Measurements from ENCODE around the gene CFAP69.
"Not testable (repeated sequence)": the region's sequence is repeated elsewhere in the genome, so short reads cannot be mapped to it uniquely, and the experiment has no call there.

CFAP69 gene

DNA sequence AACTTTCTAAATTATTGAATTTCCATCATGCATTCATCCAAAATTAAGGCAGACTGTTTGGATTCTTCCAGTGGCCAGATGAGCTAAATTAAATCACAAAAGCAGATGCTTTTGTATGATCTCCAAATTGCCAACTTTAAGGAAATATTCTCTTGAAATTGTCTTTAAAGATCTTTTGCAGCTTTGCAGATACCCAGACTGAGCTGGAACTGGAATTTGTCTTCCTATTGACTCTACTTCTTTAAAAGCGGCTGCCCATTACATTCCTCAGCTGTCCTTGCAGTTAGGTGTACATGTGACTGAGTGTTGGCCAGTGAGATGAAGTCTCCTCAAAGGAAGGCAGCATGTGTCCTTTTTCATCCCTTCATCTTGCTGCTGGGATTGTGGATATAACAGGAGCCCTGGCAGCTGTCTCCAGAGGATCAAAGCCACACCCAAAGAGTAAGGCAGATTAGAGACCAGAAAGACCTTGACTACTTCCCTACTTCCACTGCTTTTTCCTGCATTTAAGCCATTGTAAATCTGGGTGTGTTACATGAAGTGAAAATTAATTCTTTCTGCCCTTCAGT lies 8.2 kb upstream of the CFAP69 start:
- no peak for DNase-seq

DNA sequence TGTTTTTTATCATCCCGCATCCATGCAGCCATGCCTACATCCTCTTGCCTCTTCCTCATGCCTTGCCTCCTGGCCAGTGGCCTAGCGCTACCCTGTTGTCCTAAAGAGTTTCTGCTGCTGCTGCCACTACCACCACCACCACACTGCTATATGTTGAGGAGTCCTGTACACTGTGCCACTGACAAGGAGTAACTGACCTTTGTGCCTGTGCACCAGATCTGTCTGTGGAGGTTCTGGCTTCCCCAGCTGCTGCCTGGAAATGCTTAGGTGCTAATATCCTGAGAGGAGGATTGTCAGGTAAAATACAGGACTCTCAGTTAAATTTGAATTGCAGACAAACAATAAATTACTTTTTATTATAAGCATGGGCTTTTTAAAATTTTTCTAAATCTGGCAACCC lies 7.0 kb upstream of the CFAP69 start:
- DNase-seq = no peak

DNA sequence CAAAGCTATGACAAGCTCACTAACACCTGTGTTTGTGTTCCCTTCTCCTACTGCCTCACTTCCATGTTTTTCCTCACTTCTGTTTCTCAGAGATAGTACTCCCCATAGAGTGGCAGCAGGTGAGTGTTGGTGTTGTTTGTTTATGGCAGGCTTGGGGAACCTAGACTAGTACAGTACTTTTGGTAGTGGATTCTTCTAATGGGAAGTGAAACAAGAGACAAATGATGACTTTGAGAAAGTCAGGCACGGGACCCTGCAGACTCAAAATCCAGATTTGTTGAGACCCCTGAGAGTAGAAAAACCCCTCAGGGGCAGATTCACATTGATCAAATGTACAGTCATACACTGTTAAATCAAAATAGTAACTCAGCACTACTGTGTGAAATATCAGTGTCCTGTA lies 6.4 kb upstream of the CFAP69 start:
- DNase-seq = no peak

DNA sequence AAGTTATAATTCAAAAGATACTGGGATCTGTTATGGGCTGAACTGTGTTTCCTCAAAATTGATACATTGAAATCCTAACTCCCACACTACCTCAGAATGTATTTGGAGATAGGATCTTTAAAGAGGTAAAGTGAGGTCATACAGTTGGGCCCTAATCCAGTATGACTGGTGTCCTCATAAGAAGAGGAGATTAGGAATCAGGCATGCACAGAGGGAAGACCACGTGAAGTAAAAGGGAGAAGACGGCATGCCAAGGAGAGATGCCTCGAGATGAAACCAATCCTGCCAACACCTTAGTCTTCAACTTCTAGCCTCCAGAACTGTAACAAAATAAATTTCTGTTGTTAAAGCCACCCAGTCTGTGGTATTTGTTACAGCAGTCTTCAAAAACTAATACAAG lies 5.9 kb upstream of the CFAP69 start:
- DNase-seq = no peak

DNA sequence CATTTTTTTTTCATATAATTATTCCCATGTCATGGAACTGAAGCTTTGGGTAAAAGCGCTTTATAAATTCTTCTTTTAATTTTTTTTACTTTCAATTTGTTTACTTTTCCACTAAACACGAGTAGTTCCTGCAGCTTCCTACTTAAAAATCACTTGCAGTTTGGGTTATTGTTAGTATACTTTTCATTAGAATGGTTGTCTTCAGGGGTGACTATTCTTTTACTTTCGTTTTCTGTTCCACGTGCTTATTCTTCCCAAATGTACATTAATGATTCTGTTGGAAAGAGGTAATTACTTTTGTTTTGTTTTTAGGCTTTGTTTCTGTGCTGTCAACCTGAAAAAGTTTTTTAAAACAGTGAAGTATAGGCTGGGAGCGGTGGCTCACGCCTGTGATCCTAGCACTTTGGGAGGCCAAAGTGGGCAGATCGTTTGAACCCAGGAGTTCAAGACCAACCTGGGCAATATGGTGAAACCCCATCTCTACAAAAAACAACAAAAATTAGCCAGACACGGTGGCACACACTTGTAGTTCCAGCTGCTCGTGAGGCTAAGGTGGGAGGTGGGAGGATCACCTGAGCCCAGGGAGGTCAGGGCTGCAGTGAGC lies 5.2 kb upstream of the CFAP69 start:
- DNase-seq = peak; percentile 57

DNA sequence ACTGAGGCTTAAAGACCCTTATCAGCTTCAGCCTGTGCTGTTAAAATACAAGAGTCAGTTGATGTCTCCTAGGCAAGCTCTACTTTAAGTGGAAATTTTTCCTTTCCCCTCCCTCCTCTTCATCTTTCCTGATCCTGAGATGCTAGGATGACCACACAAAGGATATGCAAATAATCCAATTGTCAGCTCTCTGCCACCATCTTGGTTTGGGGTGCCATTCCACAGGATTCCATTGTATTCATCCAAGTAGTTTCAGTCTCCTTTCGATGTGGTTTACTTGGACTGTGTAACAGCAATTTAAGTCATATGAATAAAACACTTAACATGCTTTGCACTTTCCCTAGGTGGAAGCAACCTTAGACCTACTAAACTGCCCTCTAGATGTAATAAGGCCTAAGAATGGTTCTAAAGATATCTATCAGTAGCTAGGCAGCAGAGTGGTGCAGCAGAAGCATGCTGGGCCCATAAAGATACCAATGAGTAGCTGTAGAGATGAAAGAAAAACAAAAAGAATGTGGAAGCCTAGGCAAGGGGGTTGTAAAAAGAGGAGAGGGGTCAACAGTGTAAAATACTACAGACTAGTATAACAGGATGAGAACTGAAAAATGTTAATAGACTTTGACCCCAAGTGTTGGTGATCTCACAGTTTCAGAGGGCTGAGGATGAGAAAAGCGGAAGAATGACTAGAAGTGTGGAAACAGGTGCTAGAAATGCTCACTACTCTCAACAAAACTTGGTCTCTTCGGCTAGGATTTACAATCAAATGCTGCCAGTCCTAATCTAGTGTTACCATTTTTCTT lies 2.4 kb upstream of the CFAP69 start:
- DNase-seq = no peak

DNA sequence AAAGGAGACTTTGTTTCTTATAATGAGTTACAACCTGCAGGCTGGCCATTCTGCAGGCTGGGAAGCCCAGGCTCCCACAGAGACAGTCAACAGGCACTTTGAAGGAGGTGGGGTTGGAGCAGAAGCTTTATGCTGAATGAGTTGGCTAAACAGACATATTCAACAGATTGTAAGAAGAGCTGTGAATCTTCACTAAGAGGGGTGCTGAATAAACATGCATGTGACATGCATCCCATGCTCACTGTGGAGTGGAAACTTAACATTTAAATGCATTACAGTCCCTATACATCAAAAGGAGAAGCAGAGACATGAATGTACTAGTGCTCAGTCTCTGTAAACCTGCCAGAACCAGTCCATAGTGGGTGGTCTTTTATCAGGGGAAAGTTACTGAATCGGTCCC lies 1.4 kb upstream of the CFAP69 start:
- DNase-seq = no peak

DNA sequence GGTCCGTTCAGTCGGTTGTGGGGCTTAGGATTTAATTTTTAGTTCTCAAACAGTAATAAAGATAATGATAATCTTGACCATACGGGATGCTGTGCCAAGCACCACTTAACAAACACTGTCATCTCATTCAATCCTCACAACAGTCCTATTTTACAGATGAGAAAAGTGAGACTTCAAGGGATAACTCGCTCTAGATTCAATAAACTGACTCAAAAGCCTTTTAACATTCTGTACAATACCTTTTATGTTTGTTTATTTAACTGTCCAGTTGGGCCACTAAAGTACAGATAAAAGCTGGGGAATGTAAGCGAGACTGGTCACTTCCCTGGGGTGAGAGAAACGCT lies 437 bp upstream of the CFAP69 start:
- DNase-seq = no peak

DNA sequence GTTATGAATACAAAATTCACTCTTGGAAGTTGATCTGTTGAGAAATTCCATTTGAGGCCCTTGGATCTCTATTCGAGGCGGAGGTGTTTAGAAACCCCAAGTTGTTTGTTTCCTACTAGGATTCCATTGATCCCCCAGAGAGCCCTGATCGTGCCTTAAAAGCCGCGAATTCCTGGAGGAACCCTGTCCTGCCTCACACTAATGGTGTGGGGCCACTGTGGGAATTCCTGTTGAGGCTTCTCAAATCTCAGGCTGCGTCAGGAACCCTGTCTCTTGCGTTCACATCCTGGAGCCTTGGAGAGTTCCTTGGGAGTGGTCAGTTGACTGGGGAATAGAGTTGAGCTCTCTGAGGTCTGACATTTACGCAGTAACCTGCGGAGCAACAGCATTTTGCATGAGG lies 1.2 kb downstream of the CFAP69 start:
- DNase-seq = no peak

DNA sequence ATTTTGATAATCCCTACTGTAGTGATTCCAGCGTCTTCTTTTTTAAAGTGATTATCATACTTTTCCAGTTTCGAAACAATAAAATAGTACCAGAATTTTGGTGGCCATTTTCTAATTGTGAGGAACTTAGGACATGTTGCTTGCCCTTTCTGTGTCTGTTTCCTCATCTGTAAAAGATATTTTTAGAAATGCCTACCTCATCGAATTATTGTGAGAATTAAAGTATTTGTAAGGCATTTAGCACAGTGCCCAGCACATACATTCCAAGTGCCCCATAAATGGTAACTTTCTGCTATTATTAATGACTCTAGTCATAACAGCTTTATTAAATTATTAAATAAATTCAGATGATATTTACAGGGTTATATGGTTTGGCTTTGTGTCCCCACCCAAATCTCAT lies 3.7 kb downstream of the CFAP69 start:
- DNase-seq = no peak

DNA sequence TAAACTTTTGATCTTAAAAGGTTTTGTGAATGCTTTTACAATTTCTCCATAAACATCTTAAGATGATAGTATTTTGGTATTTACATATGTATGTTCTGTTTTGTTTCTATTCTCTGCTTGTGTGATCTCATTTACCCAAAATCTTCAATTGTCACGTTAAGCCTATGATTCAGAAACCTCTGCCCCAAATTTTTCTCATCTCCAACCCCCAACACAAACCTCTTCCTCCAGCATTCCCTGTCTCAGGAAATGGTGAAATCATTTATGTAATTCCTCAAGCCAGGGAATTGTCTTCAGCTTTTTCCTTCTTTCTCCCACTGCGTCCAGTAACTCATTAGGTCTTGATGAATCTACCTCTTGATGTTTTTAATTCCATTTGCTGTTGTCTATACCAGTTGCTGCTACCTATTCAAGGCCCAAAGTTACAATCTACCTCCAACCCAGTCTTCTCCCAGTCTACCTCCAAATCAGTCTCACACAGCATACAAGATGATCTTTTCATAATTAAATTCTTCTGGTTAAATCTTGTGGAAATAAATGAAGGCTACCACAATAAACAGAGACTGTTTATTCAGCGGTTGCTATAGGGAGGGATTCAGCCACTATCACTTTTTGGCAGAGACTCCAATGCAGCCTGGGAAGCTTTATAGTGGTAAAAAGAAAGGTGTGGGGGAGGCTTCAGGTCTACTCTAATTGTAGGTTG lies 5.8 kb downstream of the CFAP69 start:
- DNase-seq = no peak

DNA sequence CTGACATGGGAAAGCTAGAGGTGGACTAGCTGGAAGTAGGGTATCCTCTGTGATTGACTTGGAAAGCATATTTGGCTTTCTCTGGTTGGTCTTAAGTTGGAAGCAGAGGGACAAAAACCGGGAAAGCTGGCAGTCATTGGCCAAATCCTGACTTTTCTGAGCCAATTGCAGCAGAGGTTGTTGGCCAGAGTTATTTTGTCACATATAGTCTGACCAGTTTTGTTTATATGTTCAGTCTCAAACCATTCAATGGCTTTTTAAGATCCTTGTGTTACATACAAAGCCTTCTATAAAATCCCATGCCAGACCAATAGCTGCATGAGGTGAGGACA lies 6.3 kb downstream of the CFAP69 start:
- no peak for DNase-seq

DNA sequence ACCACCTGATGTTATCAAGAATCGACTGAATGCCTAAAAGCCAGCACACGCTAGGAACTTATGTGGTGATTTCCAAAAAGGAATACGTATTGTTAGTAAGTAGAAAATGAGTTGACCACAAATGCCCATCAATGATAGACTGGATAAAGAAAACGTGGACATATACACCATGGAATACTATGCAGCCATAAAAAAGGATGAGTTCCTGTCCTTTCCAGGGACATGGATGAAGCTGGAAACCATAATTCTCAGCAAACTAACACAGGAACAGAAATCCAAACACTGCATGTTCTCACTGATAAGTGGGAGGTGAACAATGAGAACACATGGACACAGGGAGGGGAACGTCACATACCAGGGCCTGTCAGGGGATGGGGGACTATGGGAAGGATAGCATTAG lies 11.0 kb downstream of the CFAP69 start:
- DNase-seq = not testable (repeated sequence)

DNA sequence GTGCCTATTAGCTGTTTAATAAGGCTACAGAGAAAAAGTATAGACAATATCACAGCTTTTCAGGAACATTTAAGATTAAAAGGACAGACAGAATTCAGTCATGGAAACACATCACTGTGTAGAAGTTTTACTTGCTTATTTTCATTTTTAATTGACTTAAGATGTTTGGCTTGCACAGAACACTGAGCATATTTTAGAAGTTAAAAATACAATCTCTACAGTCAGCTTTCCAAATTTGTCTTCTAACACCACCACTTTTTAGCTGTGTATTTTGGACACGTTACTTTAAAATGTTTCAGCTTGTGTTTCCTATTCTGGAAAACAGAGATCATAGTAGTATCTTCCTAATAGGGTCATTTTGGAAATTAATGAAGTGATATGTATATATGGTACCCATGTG lies 11.8 kb downstream of the CFAP69 start:
- no peak for DNase-seq

DNA sequence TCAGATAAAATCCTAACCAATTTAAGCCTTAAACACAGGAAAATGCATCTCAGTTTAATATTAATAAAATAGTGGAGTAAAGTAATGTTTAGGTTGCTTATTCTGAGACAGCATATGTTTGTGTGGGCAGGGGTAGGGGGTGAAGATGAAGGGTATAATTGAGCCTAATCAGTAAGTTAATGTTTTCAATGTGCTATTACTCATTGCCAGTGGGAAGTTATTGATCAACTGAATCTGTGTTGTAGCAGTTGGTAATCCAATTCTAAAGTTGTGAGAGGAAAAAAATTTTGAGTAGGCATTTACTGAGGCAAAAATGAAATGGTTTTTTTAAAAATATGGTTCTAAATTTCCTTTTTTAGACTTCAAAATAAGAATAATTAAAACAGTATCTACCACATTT lies 16.5 kb downstream of the CFAP69 start:
- DNase-seq = no peak

DNA sequence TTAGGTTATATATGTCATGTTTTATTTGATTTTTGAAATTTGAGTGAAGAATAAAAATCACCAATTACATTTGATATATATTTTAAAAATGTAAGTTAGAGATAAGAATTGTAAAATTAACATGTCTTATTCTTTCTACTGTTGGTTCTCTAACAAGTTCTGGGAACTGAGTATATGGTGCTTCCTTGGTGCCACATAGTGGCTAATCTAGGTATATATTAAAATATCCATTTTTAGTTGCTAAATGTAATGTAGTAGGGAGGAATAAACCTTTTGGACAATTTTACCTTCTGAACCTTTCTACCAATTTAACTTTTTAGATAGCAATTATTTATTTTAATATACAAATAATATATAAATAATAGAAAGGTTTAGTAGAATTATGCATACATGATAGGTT lies 17.5 kb downstream of the CFAP69 start:
- peak; percentile 72 for DNase-seq

DNA sequence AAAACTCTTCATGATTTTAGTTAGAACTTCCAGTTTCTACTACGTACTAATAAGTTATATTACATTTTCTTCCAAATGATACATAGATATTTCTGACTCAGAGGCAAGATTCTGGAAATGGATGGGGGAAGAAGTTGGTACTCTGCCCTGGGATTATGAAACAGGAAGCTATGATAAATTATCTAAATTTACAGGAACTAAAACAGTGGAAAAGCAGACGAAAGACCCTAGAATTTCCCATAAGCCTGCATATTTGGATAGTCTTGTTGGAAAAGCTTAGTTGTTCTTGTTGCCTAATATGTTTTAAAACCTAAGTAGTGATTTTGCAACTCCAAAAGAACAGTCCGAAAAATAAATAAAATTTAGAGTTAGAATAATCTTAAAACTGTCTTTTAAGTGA lies 21.8 kb downstream of the CFAP69 start:
- DNase-seq = no peak

DNA sequence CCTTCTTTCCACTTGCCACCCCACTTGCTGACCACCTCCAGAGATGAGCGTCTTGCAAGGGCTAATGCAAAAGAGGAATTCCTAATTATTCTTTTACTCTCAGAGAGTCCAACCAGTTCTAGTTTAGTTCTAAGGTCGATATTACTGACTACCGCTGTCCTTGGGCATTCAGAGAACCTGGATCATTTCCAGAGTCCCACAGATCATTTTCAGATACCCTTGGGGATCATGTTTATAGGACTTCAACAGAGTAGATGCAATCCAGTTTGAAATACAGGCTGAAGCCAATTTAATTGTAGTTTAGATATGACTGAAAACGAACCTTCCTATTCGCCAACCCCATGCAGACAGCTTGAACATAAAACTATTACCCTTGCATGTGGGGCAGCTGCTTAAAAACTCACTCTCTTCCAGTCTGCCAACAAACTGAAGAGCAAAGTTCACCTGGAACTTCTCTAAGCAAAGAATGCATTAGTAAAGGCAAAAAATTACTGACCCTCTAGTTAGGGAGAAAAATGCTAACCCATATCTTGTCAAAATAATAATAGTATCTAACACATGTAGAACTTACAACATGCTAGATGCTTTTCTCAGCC lies 22.4 kb downstream of the CFAP69 start:
- DNase-seq = no peak

DNA sequence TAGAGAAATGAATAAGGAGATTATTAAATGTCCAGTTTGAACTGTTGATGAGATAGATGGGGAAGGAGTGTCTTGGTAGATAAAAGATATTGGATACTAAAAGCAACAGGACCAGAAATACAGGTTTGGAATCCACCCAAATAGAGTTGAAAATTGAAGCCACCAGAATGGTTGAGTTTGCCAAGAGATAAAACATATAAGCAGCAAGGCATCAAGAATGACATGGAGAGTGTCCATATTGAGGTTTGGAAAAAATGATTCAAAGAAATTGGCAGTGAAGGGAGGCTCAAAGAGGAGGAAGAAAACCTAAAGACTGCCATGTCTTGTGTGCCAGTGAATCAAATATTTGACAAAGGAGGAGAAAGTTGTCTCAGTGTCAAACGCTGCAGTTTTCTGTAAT lies 24.2 kb downstream of the CFAP69 start:
- no peak for DNase-seq

DNA sequence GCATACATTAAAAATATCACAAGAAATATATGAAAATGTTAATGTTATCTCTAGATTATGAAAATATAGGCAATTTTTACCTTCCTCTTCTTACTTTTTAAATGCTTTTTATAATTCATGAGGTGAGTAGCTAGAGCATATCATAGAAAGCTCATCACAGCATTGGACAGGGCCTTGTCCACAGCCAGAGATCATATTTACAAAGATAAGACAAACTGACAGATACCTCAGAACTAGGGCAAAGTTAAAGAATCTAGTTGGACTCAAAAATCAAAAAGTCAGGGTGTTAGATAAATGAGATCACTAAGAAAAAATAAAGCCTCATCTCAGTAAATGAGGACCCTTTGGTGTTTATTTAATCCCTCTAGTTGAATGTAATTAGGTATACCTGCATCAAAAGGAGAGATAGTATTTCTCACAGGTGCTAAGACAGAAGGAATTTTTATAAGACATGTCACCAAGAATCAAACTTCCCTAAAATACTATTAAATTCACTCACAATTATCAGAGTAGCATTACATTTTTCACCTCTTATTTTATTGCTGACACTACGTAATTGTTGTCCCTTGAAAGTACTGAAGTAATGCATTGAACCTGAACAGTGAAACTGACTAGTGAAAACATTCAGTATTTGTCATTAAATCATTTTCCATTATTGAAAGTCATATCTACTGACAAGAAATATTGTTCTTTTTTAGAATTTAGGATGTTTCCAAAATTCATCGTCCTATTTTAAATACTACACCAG lies 25.6 kb downstream of the CFAP69 start:
- no peak for DNase-seq

DNA sequence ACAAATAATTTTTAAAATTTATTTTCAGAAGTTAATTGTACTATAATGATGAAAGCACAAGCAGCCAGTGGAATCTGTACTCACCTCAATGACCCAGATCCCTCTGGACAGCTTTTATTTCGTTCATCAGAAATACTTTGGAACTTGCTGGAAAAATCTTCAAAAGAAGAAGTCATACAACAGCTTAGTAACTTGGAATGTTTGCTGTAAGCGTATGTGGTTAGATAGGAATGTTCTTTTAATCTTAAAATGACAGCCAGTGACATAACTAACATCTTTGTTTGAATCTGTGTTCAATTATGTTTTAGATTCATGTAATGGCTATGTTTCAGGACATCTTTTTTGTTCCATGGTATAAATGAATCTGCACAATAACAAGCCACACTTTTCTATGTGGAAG lies 26.8 kb downstream of the CFAP69 start:
- no peak for DNase-seq

DNA sequence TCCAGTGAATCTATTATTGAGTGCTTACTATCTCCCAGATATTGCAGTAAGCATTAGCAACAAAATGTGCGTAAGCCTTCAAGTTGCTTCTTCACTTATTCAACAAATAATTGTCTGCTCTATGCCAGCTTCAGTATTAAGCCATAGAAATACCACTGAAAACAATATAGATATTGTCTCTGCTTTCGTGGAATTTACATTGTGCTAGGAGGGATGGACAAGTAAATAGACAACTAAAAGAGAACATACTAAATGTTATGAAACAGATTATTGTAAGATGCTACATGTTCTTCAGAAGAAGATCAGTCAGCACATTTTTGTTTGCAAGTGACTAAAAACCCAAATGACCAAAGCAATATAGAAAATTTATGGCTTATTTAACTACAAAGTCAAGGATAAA lies 27.3 kb downstream of the CFAP69 start:
- DNase-seq = no peak

DNA sequence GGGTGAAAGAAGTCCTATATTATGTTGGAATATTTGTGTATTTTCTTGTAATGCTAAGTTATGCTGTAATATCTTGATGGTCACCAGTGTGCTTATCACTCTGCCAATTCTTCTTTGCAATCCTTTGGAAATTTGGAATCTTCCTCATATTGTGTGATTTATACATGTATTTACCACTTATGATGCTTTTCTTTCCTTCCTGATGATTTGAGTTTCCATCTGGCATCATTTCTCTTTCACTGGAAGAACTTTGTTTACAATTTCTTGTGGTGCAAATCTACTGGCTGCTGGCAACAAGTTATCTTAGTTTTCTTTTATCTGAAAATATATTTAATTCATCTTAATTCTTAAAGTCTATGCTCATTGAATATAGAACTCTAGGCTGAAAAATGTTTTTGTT lies 29.2 kb downstream of the CFAP69 start:
- no peak for DNase-seq

Data from OCI-M1 (cell line).